Neuronal stem cell (in vitro differentiated cells): Measurements from ENCODE around the gene TPK1.

ENCODE experiments used
- DNase-seq: peaks from one replicate; pipeline ENCODE4 v3.0.0-alpha.2; 2013; ENCODE audit warnings: low spot score
- H2AFZ ChIP-seq: one replicate; pipeline ENCODE4 v1.6.1; 2013; ENCODE audit warnings: mild to moderate bottlenecking, low read length, inconsistent platforms
- H2AK5ac ChIP-seq: 2 replicates; pipeline ENCODE4 v1.6.1; 2013; ENCODE audit warnings: low read depth, mild to moderate bottlenecking, inconsistent platforms, low read length, moderate library complexity, mixed read lengths
- H2BK120ac ChIP-seq: 2 replicates; pipeline ENCODE4 v1.6.1; 2013; ENCODE audit warnings: low read depth, mild to moderate bottlenecking, inconsistent platforms, low read length, moderate library complexity, mixed read lengths
- H2BK12ac ChIP-seq: one replicate; pipeline ENCODE4 v1.6.1; 2013; ENCODE audit warnings: low read length, inconsistent platforms
- H2BK15ac ChIP-seq: 2 replicates; pipeline ENCODE4 v1.6.1; 2013; ENCODE audit warnings: mild to moderate bottlenecking, low read length, inconsistent platforms, mixed read lengths
- H2BK5ac ChIP-seq: one replicate; pipeline ENCODE4 v1.6.1; 2013; ENCODE audit warnings: inconsistent platforms, mild to moderate bottlenecking, low read length, moderate library complexity
- H3K14ac ChIP-seq: one replicate; pipeline ENCODE4 v1.6.1; 2013; ENCODE audit warnings: low read length, inconsistent platforms
- H3K18ac ChIP-seq: 2 replicates; pipeline ENCODE4 v1.6.1; 2013; ENCODE audit warnings: low read length, inconsistent platforms
- H3K23ac ChIP-seq: 2 replicates; pipeline ENCODE4 v1.6.1; 2013; ENCODE audit warnings: low read depth, mild to moderate bottlenecking, mixed read lengths, low read length, inconsistent platforms; ENCODE audit not compliant: poor library complexity
- H3K27ac ChIP-seq: replicated peaks from 3 replicates; pipeline ENCODE4 v1.5.1; 2013; ENCODE audit warnings: low read length, inconsistent platforms
- H3K27me3 ChIP-seq, 3 experiments: 2 replicates each; pipeline ENCODE4 v1.6.1; 2013; ENCODE audit warnings: low read length in 3 of 3, mild to moderate bottlenecking in 2 of 3, inconsistent platforms in 1 of 3, low read depth in 1 of 3, mixed read lengths in 1 of 3, moderate library complexity in 1 of 3; ENCODE audit not compliant: control insufficient read depth in 3 of 3, insufficient read depth in 3 of 3
- H3K36me3 ChIP-seq, 2 donors: replicated peaks in 1 of 2; 2 replicates each; pipeline ENCODE4 v1.6.1; 2013; ENCODE audit warnings: low read length in 2 of 2; ENCODE audit not compliant: control insufficient read depth in 2 of 2, insufficient read depth in 2 of 2
- H3K4ac ChIP-seq: 2 replicates; pipeline ENCODE4 v1.6.1; 2013; ENCODE audit warnings: inconsistent platforms, mild to moderate bottlenecking, low read length, moderate library complexity
- H3K4me1 ChIP-seq, 2 donors: 1 replicate in 1 of 2; 2 replicates in 1 of 2; pipeline ENCODE4 v1.6.1; 2013; ENCODE audit warnings: low read length in 2 of 2, low read depth in 1 of 2; ENCODE audit not compliant: control insufficient read depth in 2 of 2, insufficient read depth in 1 of 2
- H3K4me2 ChIP-seq: one replicate; pipeline ENCODE4 v1.6.1; 2013; ENCODE audit warnings: mild to moderate bottlenecking, low read length, inconsistent platforms; ENCODE audit not compliant: insufficient read depth, poor library complexity, severe bottlenecking
- H3K4me3 ChIP-seq, 2 donors: 2 replicates each; pipeline ENCODE4 v1.5.1; 2013; ENCODE audit warnings: low read length in 2 of 2, mild to moderate bottlenecking in 2 of 2, inconsistent platforms in 1 of 2, moderate library complexity in 1 of 2
- H3K79me1 ChIP-seq: one replicate; pipeline ENCODE4 v1.6.1; 2013; ENCODE audit warnings: low read depth, mild to moderate bottlenecking, inconsistent platforms, low read length, moderate library complexity
- H3K9ac ChIP-seq: one replicate; pipeline ENCODE4 v1.6.1; 2013; ENCODE audit warnings: mild to moderate bottlenecking, low read depth, low read length, inconsistent platforms; ENCODE audit not compliant: poor library complexity
- H3K9me3 ChIP-seq, 2 donors: replicated peaks in 1 of 2; 2 replicates each; pipeline versions ENCODE3 to v1.6.1; 2013; ENCODE audit warnings: low read length in 2 of 2, mild to moderate bottlenecking in 2 of 2, inconsistent platforms in 1 of 2, low read depth in 1 of 2, mixed read lengths in 1 of 2, moderate library complexity in 1 of 2; ENCODE audit not compliant: control insufficient read depth in 2 of 2, insufficient read depth in 1 of 2
- H4K8ac ChIP-seq: one replicate; pipeline ENCODE4 v1.6.1; 2013; ENCODE audit warnings: low read depth, mild to moderate bottlenecking, inconsistent platforms, low read length, moderate library complexity
- H4K91ac ChIP-seq: one replicate; pipeline ENCODE4 v1.6.1; 2013; ENCODE audit warnings: low read length, low read depth, mild to moderate bottlenecking, inconsistent platforms; ENCODE audit not compliant: poor library complexity
- WGBS, 2 donors: extraction: QIAGEN DNeasy Blood & Tissue Kit; methylation state at CpG; one replicate each; pipeline ENCODE4 v1.1.7; 2013; ENCODE audit warnings: missing lambda C conversion rate in 2 of 2, mixed read lengths in 1 of 2; ENCODE audit not compliant: insufficient read length in 2 of 2, insufficient replicate concordance in 1 of 2; ENCODE audit errors: extremely low coverage in 2 of 2; 5-methylcytosine and 5-hydroxymethylcytosine counted together

TPK1 gene

GRCh38 chr7:144738708-144739314 lies 97.0 kb downstream of the TPK1 start:
- Histone ChIP-seq H3K14ac (no peak overlapping the region), H2BK120ac (no peak overlapping the region), H3K27me3 (no peaks in the 10 kb centered on the region), H3K4me2 (no peak overlapping the region), H2BK15ac (no peak overlapping the region), H4K91ac (no peak overlapping the region), H3K23ac (no peak overlapping the region), H3K9me3 (no peaks in the 10 kb centered on the region), H3K4ac (no peak overlapping the region), H3K4me1 (no peaks in the 10 kb centered on the region), H3K4me3 (no peak overlapping the region), H2BK12ac (no peak overlapping the region), H2AK5ac (no peak overlapping the region), H2AFZ (no peak overlapping the region), H4K8ac (no peak overlapping the region), H3K18ac (no peak overlapping the region), H2BK5ac (no peak overlapping the region), H3K79me1 (no peaks in the 10 kb centered on the region), H3K9ac (no peak overlapping the region), H3K36me3 (no peaks in the 10 kb centered on the region), H3K27ac (no peak overlapping the region)
- DNase-seq = no peak
- WGBS, 2 donors = no CpG with 5 or more reads among the region's 5 CpGs

- H4K8ac ChIP-seq = no peak overlapping the region
- H3K4me2 ChIP-seq = no peak overlapping the region
- H2BK12ac ChIP-seq = no peak overlapping the region
- H4K91ac ChIP-seq = no peak overlapping the region
- H3K23ac ChIP-seq = no peak overlapping the region
- no peak overlapping the region for H3K27ac ChIP-seq
- no peak overlapping the region for H2AK5ac ChIP-seq
- no peaks in the 10 kb centered on the region for H3K4me1 ChIP-seq
- H2BK15ac ChIP-seq = no peak overlapping the region
- no CpG with 5 or more reads among the region's 3 CpGs for whole genome bisulfite sequencing, 2 donors
- DNase-seq = no peak
- no peak overlapping the region for H3K18ac ChIP-seq
- H3K14ac ChIP-seq = no peak overlapping the region
- H2AFZ ChIP-seq = no peak overlapping the region
- no peaks in the 10 kb centered on the region for H3K27me3 ChIP-seq
- H3K36me3 ChIP-seq = no peaks in the 10 kb centered on the region
- H3K79me1 ChIP-seq = no peaks in the 10 kb centered on the region
- no peak overlapping the region for H3K4ac ChIP-seq
- no peak overlapping the region for H3K4me3 ChIP-seq
- H3K9ac ChIP-seq = no peak overlapping the region
- H2BK120ac ChIP-seq = no peak overlapping the region
- no peaks in the 10 kb centered on the region for H3K9me3 ChIP-seq
- H2BK5ac ChIP-seq = no peak overlapping the region
These were observed 97.7 kb downstream of the TPK1 start for GRCh38 chr7:144738146-144738545.

GRCh38 chr7:144736880-144737493 lies 98.9 kb downstream of the TPK1 start:
- no peak overlapping the region for H3K27ac ChIP-seq
- H3K18ac ChIP-seq = no peak overlapping the region
- no peak overlapping the region for H3K23ac ChIP-seq
- H2BK15ac ChIP-seq = no peak overlapping the region
- no peak overlapping the region for H2BK12ac ChIP-seq
- H3K4me1 ChIP-seq = no peaks in the 10 kb centered on the region
- H2AFZ ChIP-seq = no peak overlapping the region
- no peak overlapping the region for H3K4me2 ChIP-seq
- H3K79me1 ChIP-seq = no peaks in the 10 kb centered on the region
- no peak overlapping the region for H3K4me3 ChIP-seq
- DNase-seq = no peak
- H2BK120ac ChIP-seq = no peak overlapping the region
- H4K8ac ChIP-seq = no peak overlapping the region
- no peaks in the 10 kb centered on the region for H3K36me3 ChIP-seq
- no peaks in the 10 kb centered on the region for H3K27me3 ChIP-seq
- no peaks in the 10 kb centered on the region for H3K9me3 ChIP-seq
- H3K14ac ChIP-seq = no peak overlapping the region
- H3K4ac ChIP-seq = no peak overlapping the region
- WGBS, 2 donors = no CpG with 5 or more reads among the region's 1 CpG
- no peak overlapping the region for H2BK5ac ChIP-seq
- no peak overlapping the region for H4K91ac ChIP-seq
- no peak overlapping the region for H3K9ac ChIP-seq
- H2AK5ac ChIP-seq = no peak overlapping the region

- Histone ChIP-seq H2BK12ac (no peak overlapping the region), H2BK120ac (no peak overlapping the region), H2AFZ (no peak overlapping the region), H3K9ac (no peak overlapping the region), H3K14ac (no peak overlapping the region), H2AK5ac (no peak overlapping the region), H2BK5ac (no peak overlapping the region), H4K91ac (no peak overlapping the region), H3K79me1 (no peaks in the 10 kb centered on the region), H3K27ac (no peak overlapping the region), H3K4me3 (no peak overlapping the region), H3K4me2 (no peak overlapping the region), H3K4me1 (no peaks in the 10 kb centered on the region), H3K4ac (no peak overlapping the region), H3K36me3 (no peaks in the 10 kb centered on the region), H4K8ac (no peak overlapping the region), H2BK15ac (no peak overlapping the region), H3K23ac (no peak overlapping the region), H3K18ac (no peak overlapping the region), H3K27me3 (no peaks in the 10 kb centered on the region), H3K9me3 (no peaks in the 10 kb centered on the region)
- no peak for DNase-seq
- WGBS, 2 donors = no CpG with 5 or more reads among the region's 8 CpGs
These were observed 100.2 kb downstream of the TPK1 start for GRCh38 chr7:144735505-144736276.
